ENCODE measurements around the gene KLK10. TPM values are rescaled to one million over a fixed set of nuclear protein-coding genes. Genes with fewer than 3 reads are reported as not detected.

Gene KLK10
- total RNA-seq, 1 experiment from 2014 or later = 33.6 TPM

DNA sequence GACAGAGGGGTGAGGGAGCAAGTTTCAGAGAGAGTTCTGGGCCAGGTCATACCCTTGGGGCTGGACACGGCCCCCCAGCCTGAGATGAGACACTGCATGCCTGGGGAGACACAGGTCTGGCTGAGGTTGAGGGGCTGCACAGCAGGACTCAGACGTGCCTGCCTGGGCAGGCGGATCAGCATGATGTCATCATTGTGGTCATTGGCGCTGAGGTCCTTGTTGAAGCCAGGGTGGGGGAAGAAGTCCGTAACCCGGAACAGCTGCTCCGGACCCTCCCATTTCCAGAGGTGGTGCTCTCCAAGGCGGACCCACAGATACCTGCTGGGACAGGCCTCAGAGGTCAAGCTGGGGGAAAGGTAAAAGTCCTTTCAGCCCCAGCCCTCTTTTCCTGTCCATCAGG is 13.1 kb downstream of the KLK10 start:
- H3K9ac ChIP-seq (ENCODE audit: low read length) = no peak overlapping the region
- no peak for ATAC-seq
- RAD21 ChIA-PET (ENCODE audit: low non-redundant PET in 1 of 2, low total read pairs in 2 of 2, uncharacterized antibody in 2 of 2, unreplicated experiment in 2 of 2) = no interaction called here
- peaks cover 16 to 32% of the 10 kb centered on the region in 2 experiments for H3K4me1 ChIP-seq (ENCODE audit: control insufficient read depth in 1 of 2, insufficient read depth in 2 of 2, low read length in 2 of 2)
- POLR2A ChIA-PET = no interaction called here
- H3K4me2 ChIP-seq (ENCODE audit: low read length) = no peak overlapping the region
- H3K27me3 ChIP-seq (ENCODE audit: insufficient read depth, low read length) = no peaks in the 10 kb centered on the region
- no peaks in the 10 kb centered on the region for H3K79me2 ChIP-seq (ENCODE audit: insufficient read depth, low read length)
- no peaks in the 10 kb centered on the region for H3K9me3 ChIP-seq (ENCODE audit: control insufficient read depth in 1 of 2, insufficient read depth in 1 of 2, low read depth in 1 of 2, low read length in 2 of 2)
- TF ChIP-seq CEBPB (IDR thresholded peaks at IDR 0.05; ENCODE audit: low read depth) = no peak
- no peak for TF ChIP-seq ELF1 (IDR thresholded peaks at IDR 0.05; ENCODE audit: borderline replicate concordance, low read depth)
- TF ChIP-seq, protein P1, sequence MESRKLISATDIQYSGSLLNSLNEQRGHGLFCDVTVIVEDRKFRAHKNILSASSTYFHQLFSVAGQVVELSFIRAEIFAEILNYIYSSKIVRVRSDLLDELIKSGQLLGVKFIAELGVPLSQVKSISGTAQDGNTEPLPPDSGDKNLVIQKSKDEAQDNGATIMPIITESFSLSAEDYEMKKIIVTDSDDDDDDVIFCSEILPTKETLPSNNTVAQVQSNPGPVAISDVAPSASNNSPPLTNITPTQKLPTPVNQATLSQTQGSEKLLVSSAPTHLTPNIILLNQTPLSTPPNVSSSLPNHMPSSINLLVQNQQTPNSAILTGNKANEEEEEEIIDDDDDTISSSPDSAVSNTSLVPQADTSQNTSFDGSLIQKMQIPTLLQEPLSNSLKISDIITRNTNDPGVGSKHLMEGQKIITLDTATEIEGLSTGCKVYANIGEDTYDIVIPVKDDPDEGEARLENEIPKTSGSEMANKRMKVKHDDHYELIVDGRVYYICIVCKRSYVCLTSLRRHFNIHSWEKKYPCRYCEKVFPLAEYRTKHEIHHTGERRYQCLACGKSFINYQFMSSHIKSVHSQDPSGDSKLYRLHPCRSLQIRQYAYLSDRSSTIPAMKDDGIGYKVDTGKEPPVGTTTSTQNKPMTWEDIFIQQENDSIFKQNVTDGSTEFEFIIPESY (IDR thresholded peaks at IDR 0.05; ENCODE audit: extremely low read depth, insufficient replicate concordance, low read length) = no peak
- TF ChIP-seq EZH2phosphoT487 (IDR thresholded peaks at IDR 0.05; ENCODE audit: borderline replicate concordance) = no peak
- TF ChIP-seq, protein P2, sequence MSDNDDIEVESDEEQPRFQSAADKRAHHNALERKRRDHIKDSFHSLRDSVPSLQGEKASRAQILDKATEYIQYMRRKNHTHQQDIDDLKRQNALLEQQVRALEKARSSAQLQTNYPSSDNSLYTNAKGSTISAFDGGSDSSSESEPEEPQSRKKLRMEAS (IDR thresholded peaks at IDR 0.05) = no peak
- TF ChIP-seq YY1 (IDR thresholded peaks at IDR 0.05; ENCODE audit: extremely low read depth, insufficient replicate concordance, low read depth, low read length) = no peak
- TF ChIP-seq FOSL1 (IDR thresholded peaks at IDR 0.05; ENCODE audit: low read depth) = no peak
- no peak for TF ChIP-seq ZFX (IDR thresholded peaks at IDR 0.05)
- TF ChIP-seq, protein P3, sequence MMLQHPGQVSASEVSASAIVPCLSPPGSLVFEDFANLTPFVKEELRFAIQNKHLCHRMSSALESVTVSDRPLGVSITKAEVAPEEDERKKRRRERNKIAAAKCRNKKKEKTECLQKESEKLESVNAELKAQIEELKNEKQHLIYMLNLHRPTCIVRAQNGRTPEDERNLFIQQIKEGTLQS (IDR thresholded peaks at IDR 0.05) = no peak
- no peaks in the 10 kb centered on the region for H4K20me1 ChIP-seq (ENCODE audit: insufficient read depth)
- DNase-seq (ENCODE audit: low read depth, low spot score) = no peak
- H3K4me3 ChIP-seq (replicated peaks in 1 of 2; ENCODE audit: low read depth in 1 of 2, low read length in 2 of 2) = no peak overlapping the region
- H3K36me3 ChIP-seq (ENCODE audit: control insufficient read depth in 1 of 2, insufficient read depth in 2 of 2, low read length in 2 of 2) = no peaks in the 10 kb centered on the region
- intact Hi-C loops (cut with micrococcal nuclease) = no loop called here
- BruUV-seq (replicated peaks) = no TSS peak
- H3K9me2 ChIP-seq (ENCODE audit: insufficient read depth) = no peaks in the 10 kb centered on the region
- H2AFZ ChIP-seq (ENCODE audit: low read depth, low read length, poor library complexity, severe bottlenecking) = no peak overlapping the region
- CTCF ChIA-PET = no interaction called here
- H3K27ac ChIP-seq (ENCODE audit: low read depth, low read length) = no peak overlapping the region
